ENCODE results near the gene NBPF1.
A peak's percentile ranks its signal among the peaks of the same experiment; 100 is the strongest.
"Not testable (repeated sequence)": the region's sequence is repeated elsewhere in the genome, so short reads cannot be mapped to it uniquely, and the experiment has no call there.

The NBPF1 gene

GRCh38 chr1:16514107-16515055 is 99.0 kb downstream of the NBPF1 start, which contains the start of gene RNU1-1:
RNU1-1 (minus strand) TSS chr1:16514285.
- Histone ChIP-seq H3K4me3 (ENCODE audit: low read depth, low read length) (peak within 1 kb of the TSS; percentile 52), H3K9ac (ENCODE audit: low read depth, low read length) (peak within 1 kb of the TSS; percentile 96), H3K27ac (ENCODE audit: low read depth, low read length) (peak within 1 kb of the TSS; percentile 89)
- H3K9me3 ChIP-seq (ENCODE audit: control insufficient read depth, insufficient read depth, low read length); H3K36me3 ChIP-seq (ENCODE audit: control insufficient read depth, insufficient read depth, low read length); H3K4me1 ChIP-seq (ENCODE audit: control insufficient read depth, insufficient read depth, low read length); H3K27me3 ChIP-seq (ENCODE audit: control insufficient read depth, insufficient read depth, low read length): not testable (repeated sequence)

GRCh38 chr1:16513412-16514106 is 99.8 kb downstream of the NBPF1 start:
- H3K9ac ChIP-seq (ENCODE audit: low read depth, low read length): not testable (repeated sequence)
- peak overlapping the region; percentile 55 for H3K27ac ChIP-seq (ENCODE audit: low read depth, low read length)
- H3K4me3 ChIP-seq (ENCODE audit: low read depth, low read length): peak overlapping the region; percentile 35; the same call in 1 of the 2 replicates

GRCh38 chr1:16512624-16513411 is 100.5 kb downstream of the NBPF1 start:
- H3K27ac ChIP-seq (ENCODE audit: low read depth, low read length); H3K4me3 ChIP-seq (ENCODE audit: low read depth, low read length): not testable (repeated sequence)

More at GRCh38 chr1:16513412-16514106, 99.8 kb downstream of the NBPF1 start:
- not testable (repeated sequence) for H3K9me3 ChIP-seq (ENCODE audit: control insufficient read depth, insufficient read depth, low read length); H3K4me1 ChIP-seq (ENCODE audit: control insufficient read depth, insufficient read depth, low read length); H3K36me3 ChIP-seq (ENCODE audit: control insufficient read depth, insufficient read depth, low read length); H3K27me3 ChIP-seq (ENCODE audit: control insufficient read depth, insufficient read depth, low read length)

More at GRCh38 chr1:16512624-16513411, 100.5 kb downstream of the NBPF1 start:
- H3K9ac ChIP-seq (ENCODE audit: low read depth, low read length); H3K9me3 ChIP-seq (ENCODE audit: control insufficient read depth, insufficient read depth, low read length); H3K27me3 ChIP-seq (ENCODE audit: control insufficient read depth, insufficient read depth, low read length); H3K4me1 ChIP-seq (ENCODE audit: control insufficient read depth, insufficient read depth, low read length); H3K36me3 ChIP-seq (ENCODE audit: control insufficient read depth, insufficient read depth, low read length): not testable (repeated sequence)

Data from HUES48 (cell line).